Stimulated activated CD8-positive, alpha-beta memory T cell treated with anti-CD3 and anti-CD28 coated beads, Interleukin-12 subunit alpha, Interleukin-12 subunit beta, amount 100 ng/mL, for 1 hour (primary cell): Measurements from ENCODE around the gene WDR26.
"Not testable (repeated sequence)": the region's sequence is repeated elsewhere in the genome, so short reads cannot be mapped to it uniquely, and the experiment has no call there.

Source experiments
- DNase-seq: peaks from one replicate; pipeline ENCODE4 v3.0.0-alpha.2; 2020; ENCODE audit warnings: low read depth

Gene WDR26

GRCh38 chr1:224433701-224434672, 610 bp downstream of the WDR26 start:
- peak; percentile 21 for DNase-seq

- no peak for DNase-seq
Observed at GRCh38 chr1:224433041-224433691, 1.4 kb downstream of the WDR26 start.

GRCh38 chr1:224432672-224433040, 1.9 kb downstream of the WDR26 start:
- no peak for DNase-seq

GRCh38 chr1:224432146-224432545, 2.5 kb downstream of the WDR26 start:
- DNase-seq = no peak

GRCh38 chr1:224431726-224432125, 2.9 kb downstream of the WDR26 start:
- DNase-seq = no peak

GRCh38 chr1:224430511-224431113, 4.0 kb downstream of the WDR26 start:
- peak; percentile 26 for DNase-seq

GRCh38 chr1:224429616-224430326, 4.8 kb downstream of the WDR26 start:
- DNase-seq = no peak

GRCh38 chr1:224428713-224429112, 5.9 kb downstream of the WDR26 start:
- not testable (repeated sequence) for DNase-seq

- no peak for DNase-seq
Observed at GRCh38 chr1:224427346-224427745, 7.3 kb downstream of the WDR26 start.

GRCh38 chr1:224426869-224427268, 7.7 kb downstream of the WDR26 start:
- DNase-seq = not testable (repeated sequence)

- no peak for DNase-seq
Observed at GRCh38 chr1:224425279-224425884, 9.2 kb downstream of the WDR26 start.

- DNase-seq = no peak
Observed at GRCh38 chr1:224420106-224420505, 14.5 kb downstream of the WDR26 start.

GRCh38 chr1:224411766-224412165, 22.8 kb downstream of the WDR26 start:
- DNase-seq = no peak

GRCh38 chr1:224408294-224408590, 26.4 kb downstream of the WDR26 start:
- DNase-seq = no peak

- DNase-seq = no peak
Observed at GRCh38 chr1:224407571-224408293, 26.9 kb downstream of the WDR26 start.

- DNase-seq = no peak
Observed at GRCh38 chr1:224406216-224406615, 28.4 kb downstream of the WDR26 start.

GRCh38 chr1:224405604-224405970, 29.0 kb downstream of the WDR26 start:
- DNase-seq = no peak

GRCh38 chr1:224404916-224405603, 29.5 kb downstream of the WDR26 start:
- DNase-seq = no peak

- no peak for DNase-seq
Observed at GRCh38 chr1:224402472-224403036, 32.0 kb downstream of the WDR26 start.

GRCh38 chr1:224399887-224400286, 34.7 kb downstream of the WDR26 start:
- no peak for DNase-seq
